Superior temporal gyrus (tissue), 1 donor: Measurements from ENCODE around the gene SENP2.
"Not testable (repeated sequence)": the region's sequence is repeated elsewhere in the genome, so short reads cannot be mapped to it uniquely, and the experiment has no call there.

Source experiments
- DNase-seq: peaks from one replicate; pipeline ENCODE4 v3.0.0-alpha.2; 2016; ENCODE audit errors: extremely low spot score

Gene SENP2

DNA sequence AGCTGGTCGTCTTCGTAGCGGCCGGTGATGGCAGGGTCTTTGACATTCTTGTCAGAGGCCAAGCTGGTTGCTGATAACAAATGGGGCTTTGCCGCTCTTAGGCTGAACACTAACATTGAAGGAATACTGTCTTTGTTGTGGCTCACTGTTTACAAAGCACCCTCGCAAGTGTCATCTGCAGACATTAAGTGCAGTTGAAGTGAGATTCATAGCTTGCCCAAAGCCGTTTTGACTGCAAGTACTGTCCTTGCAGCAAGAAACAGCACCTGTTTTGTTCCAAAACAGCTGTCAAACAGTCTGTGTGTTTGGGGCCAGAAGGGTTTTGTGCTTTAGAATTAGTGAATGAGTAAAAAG lies 568 bp downstream of the SENP2 start:
- DNase-seq: peak; percentile 45

DNA sequence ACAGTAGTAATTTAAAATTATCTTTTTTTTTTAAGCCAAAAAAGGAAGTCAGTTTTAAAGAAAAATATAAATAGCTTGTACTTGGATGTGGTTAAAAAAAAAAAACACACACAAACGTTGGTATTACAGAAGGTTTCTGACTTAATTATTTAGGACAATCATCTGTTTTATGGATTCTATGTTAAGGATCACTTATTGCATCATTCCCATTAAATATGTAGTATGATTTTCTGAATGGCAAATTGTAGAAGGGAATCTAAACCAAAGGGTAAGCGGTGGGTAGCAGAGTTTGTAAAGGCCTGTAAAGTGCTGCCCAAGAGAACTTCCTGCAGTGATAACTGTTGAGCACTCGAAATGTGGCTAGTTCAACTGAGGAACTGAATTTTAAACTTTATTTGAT lies 8.0 kb downstream of the SENP2 start:
- DNase-seq: no peak

DNA sequence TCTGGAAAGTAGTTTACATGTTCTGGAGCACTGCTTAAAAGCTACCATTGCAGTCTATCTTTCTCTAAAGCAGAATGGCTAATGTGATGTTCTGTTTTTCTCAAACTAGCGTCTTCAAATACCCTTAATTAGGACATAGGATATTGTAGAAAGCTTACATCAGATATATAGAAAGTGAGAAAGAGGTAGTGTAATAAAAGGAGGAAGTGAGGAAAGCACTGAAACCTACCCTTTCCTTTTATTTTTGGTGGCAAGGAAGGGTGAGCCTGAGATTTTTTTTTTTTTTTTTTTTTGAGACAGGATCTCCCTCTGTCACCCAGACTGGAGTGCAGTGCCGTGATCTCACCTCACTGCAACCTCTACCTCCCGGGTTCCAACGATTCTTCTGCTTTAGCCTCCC lies 9.4 kb downstream of the SENP2 start:
- DNase-seq: peak; percentile 4

DNA sequence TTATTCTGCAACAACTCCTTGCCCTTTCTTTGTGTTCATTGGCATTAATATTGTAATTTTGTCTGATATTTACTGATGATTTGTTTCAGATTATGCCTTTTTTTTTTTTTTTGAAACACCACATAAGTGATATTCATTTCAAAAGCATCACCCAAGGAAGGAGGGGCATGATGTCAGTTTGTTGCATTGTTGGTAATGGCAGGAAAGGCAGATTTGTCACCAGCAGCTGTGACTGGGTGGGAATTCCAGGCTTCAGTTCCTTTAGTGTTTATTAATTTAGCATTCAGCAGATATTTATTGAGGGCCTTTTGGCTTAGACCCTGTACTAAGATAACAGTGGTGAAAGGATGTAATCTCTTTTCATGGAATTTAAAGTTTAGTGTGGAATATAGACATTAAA lies 19.5 kb downstream of the SENP2 start:
- no peak for DNase-seq

DNA sequence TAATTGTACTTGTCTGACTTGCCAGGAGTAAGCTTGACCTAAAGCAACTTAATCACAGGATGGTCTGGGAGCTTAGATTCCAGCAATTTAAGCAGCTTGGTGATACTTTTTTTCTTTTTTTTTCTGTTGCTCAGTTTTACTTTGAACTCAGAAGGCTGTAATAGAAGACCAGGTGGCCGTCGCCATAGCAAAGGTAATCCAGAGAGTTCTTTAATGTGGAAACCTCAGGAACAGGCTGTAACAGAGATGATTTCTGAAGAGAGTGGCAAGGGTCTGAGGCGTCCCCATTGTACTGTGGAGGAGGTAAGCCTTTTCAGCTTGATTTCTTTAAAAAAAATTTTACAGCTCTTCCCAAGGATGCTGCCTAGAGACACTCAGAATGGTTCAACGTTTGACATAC lies 20.1 kb downstream of the SENP2 start:
- DNase-seq: no peak

DNA sequence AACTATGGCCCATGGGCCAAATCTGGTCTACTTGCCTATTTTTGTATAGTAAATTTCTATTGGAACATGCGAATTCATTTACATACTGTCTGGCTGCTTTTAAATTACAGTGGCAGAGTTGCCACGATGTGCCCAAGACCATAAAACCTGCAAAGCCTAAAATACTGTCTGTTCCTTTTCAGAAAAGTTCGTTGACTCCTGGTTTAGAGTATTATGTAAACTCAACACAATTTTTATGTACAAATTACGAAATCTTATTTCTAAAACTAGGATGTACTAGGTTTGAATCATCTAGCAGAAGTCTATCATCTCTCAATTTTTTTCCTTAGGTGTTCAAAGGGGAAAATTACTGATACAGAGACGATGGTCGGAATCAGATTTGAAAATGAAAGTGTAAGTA lies 26.9 kb downstream of the SENP2 start:
- DNase-seq: peak; percentile 16

DNA sequence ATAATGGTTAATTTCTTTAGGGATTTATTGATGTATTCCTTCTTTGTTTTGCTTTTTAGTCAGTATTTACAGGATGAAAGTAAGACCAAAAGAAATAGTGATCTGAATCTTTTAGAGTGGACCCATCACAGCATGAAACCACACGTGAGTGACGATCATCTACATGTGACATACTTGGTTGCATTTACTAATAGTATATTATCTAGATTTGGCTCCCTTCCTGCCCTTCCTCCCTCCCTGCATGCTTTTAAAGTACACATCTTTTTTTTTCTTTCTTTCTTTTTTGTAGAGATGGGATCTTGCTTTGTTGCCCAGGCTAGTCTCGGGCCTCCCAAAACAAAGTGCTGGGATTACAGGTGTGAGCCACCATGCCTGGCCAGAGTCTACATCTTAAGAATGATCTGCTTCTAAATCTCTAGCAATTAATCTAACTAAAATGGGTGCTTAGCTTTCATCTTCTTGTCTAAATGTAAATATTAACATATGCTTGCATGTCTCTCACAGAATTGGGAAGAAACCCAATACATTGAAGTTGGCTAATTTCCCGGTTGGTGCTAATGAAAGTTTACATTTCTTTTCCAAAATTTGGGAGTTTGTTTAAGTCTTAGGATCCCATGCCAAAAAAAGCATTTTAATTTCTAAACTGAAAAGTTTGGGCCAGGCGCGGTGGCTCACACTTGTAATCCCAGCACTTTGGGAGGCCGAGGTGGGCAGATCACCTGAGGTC lies 38.0 kb downstream of the SENP2 start:
- no peak for DNase-seq

DNA sequence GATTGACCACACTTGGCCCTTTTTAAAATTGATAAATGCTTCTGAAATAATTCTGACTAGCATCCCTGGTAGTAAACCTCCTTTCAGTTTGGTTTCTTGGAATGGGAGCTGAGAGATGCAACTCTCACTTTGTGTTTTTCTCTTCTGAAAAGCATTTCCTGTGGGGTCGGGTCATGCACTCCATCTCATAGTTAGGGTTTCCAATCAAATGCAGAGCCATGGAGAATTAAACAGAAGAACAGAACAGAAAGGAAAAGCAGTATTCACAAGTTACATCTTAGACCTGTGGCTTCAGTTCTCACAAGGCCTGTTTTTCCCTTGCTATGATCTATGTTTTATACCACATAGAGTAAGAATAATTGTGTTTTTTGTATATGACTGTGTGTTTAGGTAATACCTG lies 39.7 kb downstream of the SENP2 start:
- DNase-seq: no peak

DNA sequence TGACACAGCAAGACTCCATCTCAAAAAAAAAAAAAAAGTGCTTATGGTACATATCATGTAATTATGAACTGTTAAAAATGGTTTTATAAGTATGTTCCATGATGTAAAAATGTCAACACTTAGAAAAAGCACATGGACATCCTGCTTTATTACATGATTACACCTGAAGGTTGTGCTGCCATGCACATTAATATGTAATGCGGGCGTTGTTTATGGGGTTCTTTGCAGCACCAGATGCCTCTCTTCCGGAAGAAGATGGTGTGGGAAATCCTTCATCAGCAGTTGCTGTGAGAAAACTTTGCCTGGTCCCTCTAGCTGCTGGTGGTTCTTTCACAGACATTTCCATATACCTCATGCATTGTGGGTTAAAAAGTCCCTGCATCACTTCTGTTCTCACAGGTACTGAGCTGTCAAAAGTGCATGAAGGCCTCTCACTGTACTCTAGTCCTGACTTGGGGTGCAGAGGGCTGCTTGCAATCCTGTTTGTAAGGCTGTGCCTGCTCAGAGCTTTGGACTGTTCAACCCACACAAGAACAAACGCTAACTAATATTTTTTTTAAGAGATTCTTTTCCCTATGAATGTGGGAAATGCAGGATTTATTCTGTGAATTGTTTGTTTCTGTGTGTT lies 43.6 kb downstream of the SENP2 start:
- DNase-seq: no peak

DNA sequence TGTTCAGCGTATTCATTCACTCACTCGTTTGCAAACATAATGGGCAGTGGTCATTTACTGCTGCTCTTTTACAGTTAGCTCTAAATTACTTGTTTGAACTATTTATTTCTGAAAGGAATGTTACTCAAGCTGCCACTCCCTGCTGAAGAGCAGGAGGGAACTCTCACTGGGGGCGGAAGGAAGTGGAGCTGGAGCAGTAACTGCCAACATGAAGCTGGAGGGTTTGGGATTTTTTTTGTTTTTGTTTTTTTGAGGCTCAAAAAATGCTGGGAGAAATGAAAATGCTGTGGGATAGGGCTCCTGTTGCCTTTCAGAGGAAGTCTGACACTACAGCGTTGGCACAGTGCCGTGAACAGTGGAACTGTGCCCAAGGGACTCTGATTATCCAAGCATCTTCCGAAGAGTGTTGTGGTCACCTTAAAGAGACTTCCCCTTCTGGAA lies 44.1 kb downstream of the SENP2 start:
- peak; percentile 66 for DNase-seq

DNA sequence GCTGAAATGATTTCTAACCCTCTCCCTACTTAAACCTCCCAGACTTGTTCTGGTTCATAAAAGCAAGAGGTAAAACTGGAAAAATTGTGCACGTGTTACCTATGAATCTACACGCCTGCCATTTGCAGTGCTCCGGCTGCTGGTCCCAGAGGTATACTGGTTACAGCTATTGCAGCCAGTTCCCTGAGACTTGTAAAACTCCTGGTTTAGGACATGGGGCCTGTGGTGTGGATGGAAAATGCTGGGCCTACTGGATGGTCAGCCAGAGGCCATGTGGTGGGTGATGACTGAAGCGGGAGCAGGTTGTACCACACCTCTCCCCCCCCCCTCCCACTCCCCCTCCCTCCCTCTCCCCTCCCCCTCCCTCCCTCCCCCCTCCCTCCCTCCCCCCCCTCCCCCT lies 45.0 kb downstream of the SENP2 start:
- no peak for DNase-seq

DNA sequence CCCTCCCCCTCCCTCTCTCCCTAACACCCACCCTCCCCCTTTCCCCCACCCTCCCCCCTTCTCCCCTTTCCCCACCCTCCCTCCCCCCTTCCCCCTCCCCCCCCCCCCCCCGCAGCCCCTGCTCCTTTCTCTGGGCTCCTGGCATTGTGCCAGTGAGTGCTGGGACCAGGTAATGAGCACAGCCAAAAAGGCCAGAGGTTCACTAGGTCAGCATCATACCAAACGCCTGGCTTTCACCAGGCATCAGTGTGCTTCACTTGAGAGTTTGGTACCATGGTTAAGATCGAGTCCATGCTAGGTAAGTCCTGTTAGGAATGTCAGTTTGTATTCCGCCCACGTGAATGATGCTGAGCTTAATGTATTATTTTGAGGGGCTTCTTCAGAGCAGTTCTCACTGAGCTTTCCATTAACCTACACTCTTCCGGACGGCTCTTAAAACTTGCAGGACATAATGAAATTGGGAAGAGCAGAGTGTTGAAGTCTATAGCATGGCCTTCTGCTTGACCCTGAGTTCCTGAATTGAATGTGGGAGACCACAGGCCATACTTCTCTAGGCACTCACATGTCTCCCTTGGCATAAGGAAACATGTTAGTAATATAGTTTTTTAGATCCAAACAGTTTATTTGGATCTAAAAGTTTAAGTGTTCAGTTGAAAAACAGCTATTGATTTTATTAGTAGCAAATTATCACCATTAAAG lies 45.6 kb downstream of the SENP2 start:
- DNase-seq: no peak

DNA sequence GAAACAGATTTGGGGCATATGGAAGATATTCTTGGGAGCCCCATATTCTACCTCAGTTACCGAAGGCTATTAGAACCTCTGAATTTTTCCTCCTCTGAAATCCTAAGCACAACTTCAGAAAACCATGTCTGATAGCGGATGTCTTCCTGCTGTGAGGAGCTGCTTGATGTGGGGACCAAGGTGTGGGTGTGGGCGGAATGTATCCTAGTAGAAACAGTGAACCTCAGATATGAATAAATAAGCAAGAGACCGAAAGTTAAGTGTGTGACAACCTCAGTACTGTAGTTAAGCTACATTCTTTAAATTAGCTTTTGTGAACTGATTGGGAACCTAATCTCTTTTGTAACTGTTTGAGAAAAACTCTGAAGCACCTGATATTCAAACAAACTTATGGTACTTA lies 46.9 kb downstream of the SENP2 start:
- no peak for DNase-seq

DNA sequence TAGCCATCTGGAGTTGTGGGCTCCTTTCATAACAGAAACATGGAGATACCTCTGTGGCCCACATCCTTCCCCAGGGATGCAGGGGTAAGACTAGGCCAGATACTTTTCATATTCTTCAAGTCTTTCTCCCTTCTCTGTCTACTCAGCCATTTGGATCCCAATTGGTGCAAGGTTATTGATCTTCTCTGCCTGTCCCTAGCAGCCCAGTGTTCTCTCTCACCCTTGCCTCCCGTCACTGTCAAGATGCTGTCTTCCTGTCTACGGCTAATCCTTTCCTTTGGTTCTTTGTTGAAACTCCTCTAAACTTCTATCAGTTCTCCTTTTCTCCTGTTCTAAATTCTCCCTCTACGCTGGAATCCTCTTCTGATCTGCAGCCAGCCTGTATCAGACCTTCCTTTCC lies 51.3 kb downstream of the SENP2 start:
- DNase-seq: no peak

DNA sequence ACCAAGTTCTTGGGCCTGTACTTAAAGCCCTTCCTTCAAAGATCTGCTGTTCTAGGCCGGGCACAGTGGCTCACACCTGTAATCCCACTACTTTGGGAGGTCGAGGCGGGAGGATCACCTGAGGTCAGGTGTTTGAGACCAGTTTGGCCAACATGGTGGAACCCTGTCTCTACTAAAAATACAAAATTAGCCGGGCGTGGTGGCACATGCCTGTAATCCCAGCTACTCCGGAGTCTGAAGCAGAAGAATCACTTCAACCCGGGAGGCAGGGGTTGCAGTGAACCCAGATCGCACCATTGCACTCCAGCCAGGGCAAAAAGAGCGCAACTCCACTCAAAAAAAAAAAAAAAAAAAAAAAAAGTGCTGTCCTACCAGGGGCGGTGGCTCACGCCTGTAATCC lies 52.6 kb downstream of the SENP2 start:
- not testable (repeated sequence) for DNase-seq

DNA sequence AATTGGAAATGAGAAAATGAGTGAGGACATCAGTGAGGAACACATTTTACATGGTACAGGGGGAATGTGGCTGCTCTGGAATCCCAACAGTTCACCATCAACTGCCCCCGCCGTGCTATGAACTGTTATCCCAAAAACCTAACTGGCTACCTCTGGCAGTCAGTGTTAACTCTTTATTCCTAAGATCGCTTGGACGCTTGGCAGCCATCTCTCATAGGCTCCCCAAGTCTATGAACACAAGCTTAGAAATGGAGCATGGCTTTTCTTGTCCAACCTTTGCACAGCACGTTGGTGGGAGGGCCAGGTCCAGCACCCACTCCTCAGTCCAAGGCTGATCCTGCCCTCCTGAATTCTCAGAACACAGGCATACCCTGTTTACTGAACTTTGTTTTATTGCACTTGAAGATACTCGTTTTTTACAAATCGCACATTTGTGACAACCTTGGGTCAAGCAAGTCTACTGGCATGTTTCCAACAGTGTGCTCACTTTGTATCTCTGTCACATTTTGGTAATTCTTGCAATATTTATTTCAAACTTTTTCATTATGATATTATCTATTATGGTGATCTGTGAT lies 53.6 kb downstream of the SENP2 start:
- no peak for DNase-seq

DNA sequence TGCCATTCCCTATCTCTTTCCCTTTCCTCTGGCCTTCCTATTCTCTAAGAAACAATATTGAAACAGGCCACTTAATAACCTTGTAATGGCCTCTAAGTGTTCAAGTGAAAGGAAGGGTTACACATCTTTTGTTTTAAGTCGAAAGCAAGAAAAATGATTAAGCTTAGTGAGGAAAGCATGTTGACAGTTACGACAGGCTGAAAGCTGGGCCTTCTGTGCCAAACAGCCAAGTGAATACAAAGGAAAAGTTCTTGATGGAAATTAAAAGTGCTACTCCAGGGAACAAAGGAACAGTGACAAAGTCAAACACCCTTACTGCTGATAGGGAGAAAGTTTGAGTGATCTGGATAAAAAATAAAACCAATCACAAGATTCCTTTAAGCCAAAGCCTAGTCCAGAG lies 54.2 kb downstream of the SENP2 start:
- no peak for DNase-seq

DNA sequence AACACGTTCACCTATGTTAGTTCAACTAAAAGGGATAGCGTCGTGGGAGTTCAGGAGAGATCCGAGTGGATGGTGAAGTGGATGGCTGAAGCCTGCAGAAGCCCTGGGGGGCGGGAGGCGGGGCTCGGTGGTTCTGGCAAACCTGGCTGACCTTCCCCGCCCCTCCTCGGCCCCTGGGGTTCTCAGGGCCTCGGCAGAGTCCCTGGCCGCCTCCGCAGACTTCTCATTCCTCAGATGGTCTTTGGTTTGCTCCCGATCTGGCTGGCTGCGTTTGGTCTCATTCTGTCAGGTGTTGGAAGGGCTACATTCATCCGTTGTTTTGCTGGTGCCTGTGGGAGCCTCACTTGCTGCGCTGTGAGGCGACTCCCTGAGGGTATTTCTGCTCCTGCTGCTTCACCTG lies 59.1 kb downstream of the SENP2 start:
- not testable (repeated sequence) for DNase-seq

DNA sequence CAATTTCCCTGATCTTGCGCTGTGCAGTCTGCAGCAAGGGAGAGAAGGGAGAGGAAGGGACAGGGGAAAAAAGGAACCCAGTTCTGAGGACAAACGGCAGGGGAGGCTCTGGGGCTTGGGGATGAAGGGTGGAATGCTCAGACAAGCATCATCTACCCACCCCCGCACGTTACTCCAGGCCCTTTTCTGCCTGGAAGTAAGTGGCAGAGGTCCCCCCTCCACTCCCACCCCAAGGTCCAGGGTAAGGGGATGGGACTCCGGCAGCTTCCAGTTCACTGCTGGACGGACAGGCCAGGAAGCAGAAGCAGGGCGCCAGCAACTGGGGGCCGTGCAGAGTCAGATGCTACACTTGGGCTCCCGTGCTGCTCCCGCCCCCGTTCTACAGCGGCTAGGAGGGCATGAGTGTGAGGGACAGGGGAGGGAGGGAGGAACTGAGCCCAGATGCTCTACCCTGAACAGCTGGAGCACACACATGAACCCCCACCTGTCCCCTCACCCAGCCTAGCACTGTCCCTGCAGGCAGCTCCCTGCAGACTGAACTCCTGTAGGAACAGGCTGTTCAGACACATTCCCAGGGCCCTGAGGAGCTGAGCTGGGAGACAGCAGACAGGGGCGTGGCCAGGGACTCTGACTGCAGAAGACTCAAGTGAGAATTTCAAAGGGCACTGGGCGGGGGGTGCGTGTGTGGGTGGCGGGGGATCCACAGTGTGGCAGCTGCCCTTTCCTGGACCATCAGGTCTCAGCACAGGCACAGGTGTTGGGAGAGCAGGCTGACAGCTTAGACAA lies 59.7 kb downstream of the SENP2 start:
- DNase-seq: no peak

DNA sequence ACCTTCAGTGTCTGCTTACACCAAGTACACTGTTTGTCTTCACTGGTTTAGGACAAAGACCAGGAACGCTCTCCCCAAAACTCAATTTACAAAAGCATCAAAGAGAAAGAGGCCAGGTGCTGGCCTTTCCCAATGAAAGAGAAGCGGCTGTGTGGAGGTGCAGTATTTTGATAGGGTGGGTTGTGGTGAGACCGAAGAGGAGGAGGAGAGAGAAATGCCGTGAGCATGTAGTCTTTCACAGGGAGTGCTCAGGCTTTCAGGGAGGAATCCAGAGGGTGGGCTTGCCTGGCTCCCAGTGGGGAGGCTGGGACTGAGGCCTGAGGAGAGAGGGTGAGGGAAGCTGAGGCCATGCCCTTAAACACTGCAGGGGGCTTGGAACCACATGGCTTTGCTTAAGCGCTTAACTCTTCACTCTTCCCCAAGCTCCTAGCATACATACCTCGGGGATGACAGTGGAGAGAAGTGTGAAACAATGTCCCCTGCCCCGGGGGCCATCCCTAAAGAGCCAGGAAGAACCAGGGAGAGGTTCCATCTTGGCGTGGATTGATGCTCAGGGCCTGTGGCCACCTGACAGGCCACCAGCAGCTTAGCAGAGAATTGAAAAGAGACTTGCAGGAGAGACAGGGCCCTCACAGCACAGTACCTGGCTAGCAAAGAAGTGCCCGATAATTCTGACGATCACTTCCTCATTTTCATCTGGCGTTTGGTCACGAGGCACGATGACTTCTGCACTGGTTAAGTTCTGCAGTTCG lies 60.5 kb downstream of the SENP2 start:
- DNase-seq: no peak

DNA sequence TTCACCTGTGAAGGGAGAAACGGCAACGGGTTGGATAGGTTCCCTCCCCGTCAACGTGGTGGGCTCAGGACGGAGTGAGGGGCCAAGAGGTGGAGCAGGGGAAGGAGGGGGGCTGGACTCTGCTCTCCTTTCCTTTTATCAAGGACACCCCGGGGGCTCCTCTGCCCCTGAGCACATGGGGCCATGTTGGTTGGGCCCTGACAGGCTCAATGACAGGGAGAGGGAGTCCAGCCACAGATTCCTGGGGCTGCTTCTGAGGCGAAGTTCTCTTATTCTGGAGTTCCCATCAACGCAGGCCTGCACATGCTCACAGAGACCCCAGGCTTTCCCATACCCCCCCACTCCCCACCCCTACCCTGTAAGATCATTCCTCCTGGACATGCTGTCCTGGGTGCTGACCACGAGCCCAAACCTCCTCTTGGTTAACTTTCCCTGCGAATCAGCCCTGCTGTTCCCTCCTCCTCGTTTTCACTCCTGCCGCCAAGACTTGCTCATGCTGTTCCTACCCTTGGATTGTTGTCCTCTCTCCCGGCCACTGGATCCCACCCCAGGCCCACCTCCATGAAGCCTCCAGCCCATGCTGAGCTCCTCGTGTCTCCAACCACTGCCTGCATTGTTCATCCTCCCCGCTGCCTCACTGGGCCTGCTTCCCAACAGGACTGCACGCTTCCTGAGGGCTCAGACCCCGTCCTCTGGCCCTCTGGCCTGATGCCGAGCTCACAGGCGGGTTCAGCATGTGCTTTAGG lies 61.2 kb downstream of the SENP2 start:
- DNase-seq: no peak
